ENCODE results near the gene GPR152.

GPR152 gene

GRCh38 chr11:67408437-67409200, 43.9 kb downstream of the GPR152 start:
- TF ChIP-seq EZH2phosphoT487 (IDR thresholded peaks at IDR 0.05; ENCODE audit: low read length) = no peak
- TF ChIP-seq EZH2 (optimal IDR thresholded peaks at IDR 0.05; ENCODE audit: low read depth, low read length) = no peak
- TF ChIP-seq CTCF (IDR thresholded peaks at IDR 0.05; ENCODE audit: low read length) = no peak
- H3K27ac ChIP-seq (ENCODE audit: low read length) = peak overlapping the region; percentile 71

GRCh38 chr11:67407688-67408163, 44.8 kb downstream of the GPR152 start:
- H3K27me3 ChIP-seq (replicated peaks; ENCODE audit: insufficient read depth, low read length) = no peaks in the 10 kb centered on the region
- no peaks in the 10 kb centered on the region for H3K36me3 ChIP-seq (replicated peaks; ENCODE audit: insufficient read depth, low read length)
- no peak overlapping the region for H3K4me3 ChIP-seq (ENCODE audit: low read length)
- H3K9ac ChIP-seq (ENCODE audit: low read length) = no peak overlapping the region
- H3K79me2 ChIP-seq (ENCODE audit: low read length) = no peaks in the 10 kb centered on the region
- no peak for DNase-seq
- H4K20me1 ChIP-seq (ENCODE audit: insufficient read depth, low read length) = no peaks in the 10 kb centered on the region
- H3K9me3 ChIP-seq (replicated peaks; ENCODE audit: insufficient read depth, low read length) = no peaks in the 10 kb centered on the region
- no peak overlapping the region for H3K4me2 ChIP-seq (ENCODE audit: low read depth, low read length)
- no peak overlapping the region for H2AFZ ChIP-seq (ENCODE audit: low read length)
- TF ChIP-seq CTCF (IDR thresholded peaks at IDR 0.05; ENCODE audit: low read length) = no peak
- TF ChIP-seq EZH2 (optimal IDR thresholded peaks at IDR 0.05; ENCODE audit: low read depth, low read length) = no peak
- TF ChIP-seq EZH2phosphoT487 (IDR thresholded peaks at IDR 0.05; ENCODE audit: low read length) = no peak
- peaks cover 19% of the 10 kb centered on the region for H3K4me1 ChIP-seq (ENCODE audit: low read length)
- no peak overlapping the region for H3K27ac ChIP-seq (ENCODE audit: low read length)
- no peaks in the 10 kb centered on the region; the same call in 1 of the 2 replicates for H3F3A ChIP-seq (ENCODE audit: insufficient read depth, low read length)
- H3K9me2 ChIP-seq (replicated peaks; ENCODE audit: insufficient read depth, low read length) = no peaks in the 10 kb centered on the region

More at GRCh38 chr11:67408437-67409200, 43.9 kb downstream of the GPR152 start:
- H3K36me3 ChIP-seq (replicated peaks; ENCODE audit: insufficient read depth, low read length) = no peaks in the 10 kb centered on the region
- H3K27me3 ChIP-seq (replicated peaks; ENCODE audit: insufficient read depth, low read length) = no peaks in the 10 kb centered on the region
- no peaks in the 10 kb centered on the region for H3K79me2 ChIP-seq (ENCODE audit: low read length)
- peak overlapping the region; percentile 77 for H3K9ac ChIP-seq (ENCODE audit: low read length)
- H3K9me3 ChIP-seq (replicated peaks; ENCODE audit: insufficient read depth, low read length) = no peaks in the 10 kb centered on the region
- no peak overlapping the region for H3K4me3 ChIP-seq (ENCODE audit: low read length)
- H3K4me1 ChIP-seq (ENCODE audit: low read length) = peaks cover 19% of the 10 kb centered on the region
- DNase-seq = no peak
- peak overlapping the region; percentile 69 for H2AFZ ChIP-seq (ENCODE audit: low read length)
- H3K4me2 ChIP-seq (ENCODE audit: low read depth, low read length) = peak overlapping the region; percentile 74; the same call in 1 of the 2 replicates
- no peaks in the 10 kb centered on the region; the same call in 1 of the 2 replicates for H3F3A ChIP-seq (ENCODE audit: insufficient read depth, low read length)
- no peaks in the 10 kb centered on the region for H4K20me1 ChIP-seq (ENCODE audit: insufficient read depth, low read length)
- H3K9me2 ChIP-seq (replicated peaks; ENCODE audit: insufficient read depth, low read length) = no peaks in the 10 kb centered on the region

- Histone ChIP-seq H3K79me2 (ENCODE audit: low read length) (no peaks in the 10 kb centered on the region), H3K27ac (ENCODE audit: low read length) (no peak overlapping the region), H3K9ac (ENCODE audit: low read length) (no peak overlapping the region)
Observed at GRCh38 chr11:67406969-67407687, 45.4 kb downstream of the GPR152 start.

More at GRCh38 chr11:67406969-67407687, 45.4 kb downstream of the GPR152 start:
- no peaks in the 10 kb centered on the region for H3K36me3 ChIP-seq (replicated peaks; ENCODE audit: insufficient read depth, low read length)
- no peak overlapping the region for H2AFZ ChIP-seq (ENCODE audit: low read length)
- no peaks in the 10 kb centered on the region for H3K9me3 ChIP-seq (replicated peaks; ENCODE audit: insufficient read depth, low read length)
- no peak overlapping the region for H3K4me3 ChIP-seq (ENCODE audit: low read length)
- H3K9me2 ChIP-seq (replicated peaks; ENCODE audit: insufficient read depth, low read length) = no peaks in the 10 kb centered on the region
- no peaks in the 10 kb centered on the region; the same call in 1 of the 2 replicates for H3F3A ChIP-seq (ENCODE audit: insufficient read depth, low read length)
- peaks cover 25% of the 10 kb centered on the region for H3K4me1 ChIP-seq (ENCODE audit: low read length)
- H3K27me3 ChIP-seq (replicated peaks; ENCODE audit: insufficient read depth, low read length) = no peaks in the 10 kb centered on the region
- no peaks in the 10 kb centered on the region for H4K20me1 ChIP-seq (ENCODE audit: insufficient read depth, low read length)
- no peak overlapping the region for H3K4me2 ChIP-seq (ENCODE audit: low read depth, low read length)
- DNase-seq = no peak
- TF ChIP-seq EZH2 (optimal IDR thresholded peaks at IDR 0.05; ENCODE audit: low read depth, low read length) (no peak), EZH2phosphoT487 (IDR thresholded peaks at IDR 0.05; ENCODE audit: low read length) (no peak), CTCF (IDR thresholded peaks at IDR 0.05; ENCODE audit: low read length) (no peak)
